GM12892 (cell line): ENCODE results near the gene RBMS2.

Experiments
- POLR2A ChIP-seq: IDR thresholded peaks from 2 replicates; pipeline ENCODE4 v1.6.1; 2011; ENCODE audit warnings: low read depth, low read length, control low read depth
- POLR2AphosphoS5 ChIP-seq: IDR thresholded peaks from 2 replicates; pipeline ENCODE4 v1.6.1; 2011; ENCODE audit warnings: low read depth, low read length, control low read depth

GRCh38 chr12:56599797-56600196 is 78.2 kb downstream of the RBMS2 start:
- TF ChIP-seq POLR2AphosphoS5, result no peak
- no peak for TF ChIP-seq POLR2A
